Left cardiac atrium (tissue), 4 donors: Measurements from ENCODE around the gene LARP1. TPM values are rescaled to one million over a fixed set of nuclear protein-coding genes. Genes with fewer than 3 reads are reported as not detected.

Source experiments
- ATAC-seq, 2 donors: fragments of 200-7000 bp; cut with Tn5 transposase; one replicate each; pipeline ENCODE4 v1.9.1; 2020; ENCODE audit warnings: mild to moderate bottlenecking in 2 of 2, moderate library complexity in 2 of 2
- DNase-seq: peaks from one replicate; pipeline ENCODE4 v3.0.0-alpha.2; 2020
- intact Hi-C, 2 donors: fragments of 100-400 bp; cut with DNase I; formaldehyde crosslinking; loops; one replicate each; pipeline versions ENCODE4 v1.14.1 to v1.15.1; 2022 to 2023
- total RNA-seq, 2 donors: library from RNA; stranded (reverse); fragmentation: NEBNext Ultra II Directional; extraction: Animal tissue kit (Norgen Biotek cat#: 25700); gene quantifications; one replicate each; pipeline ENCODE4 v1.2.1, GENCODE V29; 2021
- donor health status: DM: no; HTN: yes; CAD: no.
- donor health status: DM: no; HTN: yes; CAD: no; lungs with severe emphysema.
- donor health status: DM: yes; HTN: yes; CAD: no.
- donor health status: Dilated cardiomyopathy.

Gene LARP1
- total RNA-seq, 2 donors from 2014 or later: 105 to 145 TPM

GRCh38 chr5:154782812-154783592 lies 27.8 kb downstream of the LARP1 start:
- DNase-seq (no peak), ATAC-seq (no peak)
- intact Hi-C loops: no loop called here

GRCh38 chr5:154783774-154784460 lies 28.7 kb downstream of the LARP1 start:
- intact Hi-C loops: no loop called here
- DNase-seq (peak; percentile 55), ATAC-seq (peak; percentile 65 to 68)

GRCh38 chr5:154784856-154785255 lies 29.7 kb downstream of the LARP1 start:
- DNase-seq (no peak), ATAC-seq (no peak)
- intact Hi-C loops: no loop called here

- intact Hi-C loops: no loop called here
- ATAC-seq (no peak), DNase-seq (no peak)
Measured at GRCh38 chr5:154786414-154786813, 31.2 kb downstream of the LARP1 start.

- no peak for DNase-seq
- ATAC-seq: peak in 1 of 2 donors; percentile 28
- intact Hi-C loops: no loop called here
Measured at GRCh38 chr5:154788212-154788611, 33.0 kb downstream of the LARP1 start.

GRCh38 chr5:154791535-154791934 lies 36.4 kb downstream of the LARP1 start:
- no peak for ATAC-seq
- DNase-seq: no peak
- intact Hi-C loops: loop anchor here in 1 of 2 donors (5.0 kb wide), 1 partner anchor 34 kb away; the partner anchor contains the start of gene LARP1

GRCh38 chr5:154793599-154794524 lies 38.7 kb downstream of the LARP1 start:
- DNase-seq (no peak), ATAC-seq (peak; percentile 41 to 42)
- intact Hi-C loops: loop anchor here in 1 of 2 donors (5.0 kb wide), 1 partner anchor 37 kb away; the partner anchor contains the start of gene LARP1

- intact Hi-C loops: loop anchor here in 1 of 2 donors (5.0 kb wide), 1 partner anchor 37 kb away; the partner anchor contains the start of gene LARP1
- peak in 1 of 2 donors; percentile 77 for ATAC-seq
- no peak for DNase-seq
Measured at GRCh38 chr5:154794525-154795234, 39.5 kb downstream of the LARP1 start.

GRCh38 chr5:154795235-154795596 lies 40.0 kb downstream of the LARP1 start:
- no peak for DNase-seq
- peak in 1 of 2 donors; percentile 54 for ATAC-seq
- intact Hi-C loops: no loop called here

- no peak for ATAC-seq
- no peak for DNase-seq
- intact Hi-C loops: no loop called here
Measured at GRCh38 chr5:154797762-154798161, 42.6 kb downstream of the LARP1 start.

- DNase-seq (no peak), ATAC-seq (no peak)
- intact Hi-C loops: no loop called here
Measured at GRCh38 chr5:154800582-154800981, 45.4 kb downstream of the LARP1 start.

- intact Hi-C loops: no loop called here
- ATAC-seq: no peak
- DNase-seq: no peak
Measured at GRCh38 chr5:154801083-154801482, 45.9 kb downstream of the LARP1 start.

GRCh38 chr5:154802050-154802449 lies 46.9 kb downstream of the LARP1 start:
- DNase-seq (no peak), ATAC-seq (peak; percentile 56 to 79)
- intact Hi-C loops: no loop called here

GRCh38 chr5:154806176-154806575 lies 51.0 kb downstream of the LARP1 start:
- intact Hi-C loops: no loop called here
- ATAC-seq: no peak
- DNase-seq: no peak

- DNase-seq (no peak), ATAC-seq (peak in 1 of 2 donors; percentile 59)
- intact Hi-C loops: loop anchor here in 1 of 2 donors (5.0 kb wide), 1 partner anchor 159 kb away; no protein-coding TSS in a partner anchor
Measured at GRCh38 chr5:154811239-154811638, 56.1 kb downstream of the LARP1 start.

GRCh38 chr5:154811653-154812465 lies 56.7 kb downstream of the LARP1 start:
- intact Hi-C loops: loop anchor here (2.0 to 5.0 kb wide), 2 partner anchors 160 to 161 kb away; no protein-coding TSS in a partner anchor
- ATAC-seq: peak; percentile 64 to 66
- peak; percentile 58 for DNase-seq

GRCh38 chr5:154813158-154813557 lies 58.0 kb downstream of the LARP1 start:
- DNase-seq: no peak
- intact Hi-C loops: loop anchor here (2.0 to 5.0 kb wide), 2 partner anchors 161 to 162 kb away; no protein-coding TSS in a partner anchor

More at GRCh38 chr5:154813158-154813557, 58.0 kb downstream of the LARP1 start:
- no peak for ATAC-seq
